ENCODE results near the gene GNAI1. TPM values are rescaled to one million over a fixed set of nuclear protein-coding genes. Genes with fewer than 3 reads are reported as not detected.

Gene GNAI1
- total and polyA plus RNA-seq, 10 of the 15 experiments (the other 5 are each of a cell fraction or from before 2014, with no cell fraction given) = not detected

DNA sequence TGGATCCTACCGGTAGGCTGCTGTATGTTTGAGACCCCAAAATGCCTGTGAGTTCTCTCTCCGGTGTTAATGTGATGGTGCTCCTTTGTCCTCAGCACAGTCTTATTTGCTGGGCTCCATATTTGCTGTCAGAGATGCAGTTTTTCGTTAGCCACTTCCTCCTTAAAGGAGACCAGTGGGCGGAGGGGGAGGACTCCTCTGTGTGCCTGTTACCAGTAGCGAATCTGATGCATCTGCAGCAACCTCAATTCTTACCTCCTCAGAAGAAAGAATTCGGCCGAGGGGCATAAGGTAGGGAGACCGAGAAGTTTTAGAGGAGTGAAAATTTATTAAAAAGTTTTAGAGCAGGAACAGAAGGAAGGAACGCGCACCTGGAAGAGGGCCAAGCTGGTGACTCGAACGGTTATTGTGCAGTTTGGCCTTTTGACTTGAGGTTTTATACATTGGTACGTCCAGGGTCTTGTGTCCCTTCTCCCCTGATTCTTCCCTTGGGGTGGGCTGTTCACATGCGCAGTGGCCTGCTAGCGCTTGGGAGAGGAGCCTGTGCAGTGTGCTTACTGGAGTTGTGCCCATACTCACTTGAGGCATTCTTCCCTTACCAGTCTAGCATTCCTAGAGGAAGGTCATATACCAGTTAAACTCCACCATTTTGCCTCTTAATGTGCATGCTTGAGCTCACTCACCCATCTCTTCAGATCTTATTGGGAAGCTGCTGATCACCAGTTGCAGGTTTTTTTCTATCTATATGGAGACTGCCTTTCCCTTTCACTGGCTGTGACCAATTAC lies 49.5 kb downstream of the GNAI1 start:
- no TSS peak for BruUV-seq (replicated peaks)
- ChIA-PET SMC1A (ENCODE audit: uncharacterized antibody, unreplicated experiment) (no interaction called here), POLR2A (no interaction called here), CTCF (no interaction called here), RAD21 (ENCODE audit: unreplicated experiment) (no interaction called here)
- H3K4me2 ChIP-seq (ENCODE audit: control insufficient read depth, insufficient read depth) = no peak overlapping the region
- WGBS (ENCODE audit: insufficient coverage, insufficient replicate concordance, low lambda C conversion rate, missing lambda C conversion rate) = 52% methylated on average over 15 of the region's 15 CpGs
- H2AFZ ChIP-seq (ENCODE audit: control insufficient read depth, low read depth, low read length) = no peak overlapping the region
- no peak for ATAC-seq
- no peak overlapping the region for H3K4me3 ChIP-seq
- H3K79me2 ChIP-seq (ENCODE audit: control insufficient read depth, insufficient read depth, low read length) = no peaks in the 10 kb centered on the region
- H4K20me1 ChIP-seq (ENCODE audit: control insufficient read depth, insufficient read depth) = no peaks in the 10 kb centered on the region
- no peak overlapping the region for H3K9ac ChIP-seq (ENCODE audit: control insufficient read depth, insufficient read depth, low read length)
- no peaks in the 10 kb centered on the region for H3K4me1 ChIP-seq (ENCODE audit: control insufficient read depth, insufficient read depth, low read length)
- DNase-seq (ENCODE audit: low read depth, low spot score) = no peak
- H3K27me3 ChIP-seq (replicated peaks in 1 of 2; ENCODE audit: control insufficient read depth in 2 of 2, insufficient read depth in 2 of 2, low read length in 1 of 2) = no peaks in the 10 kb centered on the region
- FAIRE-seq = no peak
- intact Hi-C loops (cut with micrococcal nuclease; ENCODE audit: unreplicated experiment) (no loop called here), in situ Hi-C loops (cut with MboI) (no loop called here)
- H3K9me3 ChIP-seq (replicated peaks; ENCODE audit: control insufficient read depth, insufficient read depth, low read length) = no peaks in the 10 kb centered on the region
- no peak overlapping the region for H3K27ac ChIP-seq (ENCODE audit: control insufficient read depth, insufficient read depth)
- no peaks in the 10 kb centered on the region for H3K36me3 ChIP-seq (ENCODE audit: control insufficient read depth in 2 of 2, insufficient read depth in 2 of 2, low read length in 1 of 2)
- TF ChIP-seq, protein P1, sequence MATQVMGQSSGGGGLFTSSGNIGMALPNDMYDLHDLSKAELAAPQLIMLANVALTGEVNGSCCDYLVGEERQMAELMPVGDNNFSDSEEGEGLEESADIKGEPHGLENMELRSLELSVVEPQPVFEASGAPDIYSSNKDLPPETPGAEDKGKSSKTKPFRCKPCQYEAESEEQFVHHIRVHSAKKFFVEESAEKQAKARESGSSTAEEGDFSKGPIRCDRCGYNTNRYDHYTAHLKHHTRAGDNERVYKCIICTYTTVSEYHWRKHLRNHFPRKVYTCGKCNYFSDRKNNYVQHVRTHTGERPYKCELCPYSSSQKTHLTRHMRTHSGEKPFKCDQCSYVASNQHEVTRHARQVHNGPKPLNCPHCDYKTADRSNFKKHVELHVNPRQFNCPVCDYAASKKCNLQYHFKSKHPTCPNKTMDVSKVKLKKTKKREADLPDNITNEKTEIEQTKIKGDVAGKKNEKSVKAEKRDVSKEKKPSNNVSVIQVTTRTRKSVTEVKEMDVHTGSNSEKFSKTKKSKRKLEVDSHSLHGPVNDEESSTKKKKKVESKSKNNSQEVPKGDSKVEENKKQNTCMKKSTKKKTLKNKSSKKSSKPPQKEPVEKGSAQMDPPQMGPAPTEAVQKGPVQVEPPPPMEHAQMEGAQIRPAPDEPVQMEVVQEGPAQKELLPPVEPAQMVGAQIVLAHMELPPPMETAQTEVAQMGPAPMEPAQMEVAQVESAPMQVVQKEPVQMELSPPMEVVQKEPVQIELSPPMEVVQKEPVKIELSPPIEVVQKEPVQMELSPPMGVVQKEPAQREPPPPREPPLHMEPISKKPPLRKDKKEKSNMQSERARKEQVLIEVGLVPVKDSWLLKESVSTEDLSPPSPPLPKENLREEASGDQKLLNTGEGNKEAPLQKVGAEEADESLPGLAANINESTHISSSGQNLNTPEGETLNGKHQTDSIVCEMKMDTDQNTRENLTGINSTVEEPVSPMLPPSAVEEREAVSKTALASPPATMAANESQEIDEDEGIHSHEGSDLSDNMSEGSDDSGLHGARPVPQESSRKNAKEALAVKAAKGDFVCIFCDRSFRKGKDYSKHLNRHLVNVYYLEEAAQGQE (IDR thresholded peaks at IDR 0.05; ENCODE audit: low read depth, low read length) = no peak
- TF ChIP-seq KAT2A (conservative IDR thresholded peaks at IDR 0.05; ENCODE audit: control insufficient read depth, low read depth, low read length) (no peak), ETV6 (conservative IDR thresholded peaks at IDR 0.05 in 1 of 2, IDR thresholded peaks at IDR 0.05 in 1 of 2; ENCODE audit: borderline replicate concordance in 1 of 2, low read depth in 1 of 2) (no peak), BHLHE40 (IDR thresholded peaks at IDR 0.05; ENCODE audit: borderline replicate concordance in 1 of 2, low read depth in 2 of 2, low read length in 1 of 2) (no peak), NFIC (IDR thresholded peaks at IDR 0.05; ENCODE audit: low read depth, low read length) (no peak), TCF3 (IDR thresholded peaks at IDR 0.05; ENCODE audit: borderline replicate concordance, insufficient read depth, low read depth, low read length) (no peak), SP1 (IDR thresholded peaks at IDR 0.05; ENCODE audit: low read depth, low read length) (no peak), RFX5 (IDR thresholded peaks at IDR 0.05; ENCODE audit: low read depth, low read length) (no peak), KDM1A (IDR thresholded peaks at IDR 0.05; ENCODE audit: borderline replicate concordance) (no peak), PAX8 (IDR thresholded peaks at IDR 0.05) (no peak), TAF1 (IDR thresholded peaks at IDR 0.05; ENCODE audit: borderline replicate concordance, low read depth, low read length) (no peak), CBFB (IDR thresholded peaks at IDR 0.05; ENCODE audit: low read depth) (no peak)
- TF ChIP-seq, protein P2, sequence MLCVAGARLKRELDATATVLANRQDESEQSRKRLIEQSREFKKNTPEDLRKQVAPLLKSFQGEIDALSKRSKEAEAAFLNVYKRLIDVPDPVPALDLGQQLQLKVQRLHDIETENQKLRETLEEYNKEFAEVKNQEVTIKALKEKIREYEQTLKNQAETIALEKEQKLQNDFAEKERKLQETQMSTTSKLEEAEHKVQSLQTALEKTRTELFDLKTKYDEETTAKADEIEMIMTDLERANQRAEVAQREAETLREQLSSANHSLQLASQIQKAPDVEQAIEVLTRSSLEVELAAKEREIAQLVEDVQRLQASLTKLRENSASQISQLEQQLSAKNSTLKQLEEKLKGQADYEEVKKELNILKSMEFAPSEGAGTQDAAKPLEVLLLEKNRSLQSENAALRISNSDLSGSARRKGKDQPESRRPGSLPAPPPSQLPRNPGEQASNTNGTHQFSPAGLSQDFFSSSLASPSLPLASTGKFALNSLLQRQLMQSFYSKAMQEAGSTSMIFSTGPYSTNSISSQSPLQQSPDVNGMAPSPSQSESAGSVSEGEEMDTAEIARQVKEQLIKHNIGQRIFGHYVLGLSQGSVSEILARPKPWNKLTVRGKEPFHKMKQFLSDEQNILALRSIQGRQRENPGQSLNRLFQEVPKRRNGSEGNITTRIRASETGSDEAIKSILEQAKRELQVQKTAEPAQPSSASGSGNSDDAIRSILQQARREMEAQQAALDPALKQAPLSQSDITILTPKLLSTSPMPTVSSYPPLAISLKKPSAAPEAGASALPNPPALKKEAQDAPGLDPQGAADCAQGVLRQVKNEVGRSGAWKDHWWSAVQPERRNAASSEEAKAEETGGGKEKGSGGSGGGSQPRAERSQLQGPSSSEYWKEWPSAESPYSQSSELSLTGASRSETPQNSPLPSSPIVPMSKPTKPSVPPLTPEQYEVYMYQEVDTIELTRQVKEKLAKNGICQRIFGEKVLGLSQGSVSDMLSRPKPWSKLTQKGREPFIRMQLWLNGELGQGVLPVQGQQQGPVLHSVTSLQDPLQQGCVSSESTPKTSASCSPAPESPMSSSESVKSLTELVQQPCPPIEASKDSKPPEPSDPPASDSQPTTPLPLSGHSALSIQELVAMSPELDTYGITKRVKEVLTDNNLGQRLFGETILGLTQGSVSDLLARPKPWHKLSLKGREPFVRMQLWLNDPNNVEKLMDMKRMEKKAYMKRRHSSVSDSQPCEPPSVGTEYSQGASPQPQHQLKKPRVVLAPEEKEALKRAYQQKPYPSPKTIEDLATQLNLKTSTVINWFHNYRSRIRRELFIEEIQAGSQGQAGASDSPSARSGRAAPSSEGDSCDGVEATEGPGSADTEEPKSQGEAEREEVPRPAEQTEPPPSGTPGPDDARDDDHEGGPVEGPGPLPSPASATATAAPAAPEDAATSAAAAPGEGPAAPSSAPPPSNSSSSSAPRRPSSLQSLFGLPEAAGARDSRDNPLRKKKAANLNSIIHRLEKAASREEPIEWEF (IDR thresholded peaks at IDR 0.05; ENCODE audit: insufficient replicate concordance, low read depth, low read length) = no peak
- TF ChIP-seq, protein P3, sequence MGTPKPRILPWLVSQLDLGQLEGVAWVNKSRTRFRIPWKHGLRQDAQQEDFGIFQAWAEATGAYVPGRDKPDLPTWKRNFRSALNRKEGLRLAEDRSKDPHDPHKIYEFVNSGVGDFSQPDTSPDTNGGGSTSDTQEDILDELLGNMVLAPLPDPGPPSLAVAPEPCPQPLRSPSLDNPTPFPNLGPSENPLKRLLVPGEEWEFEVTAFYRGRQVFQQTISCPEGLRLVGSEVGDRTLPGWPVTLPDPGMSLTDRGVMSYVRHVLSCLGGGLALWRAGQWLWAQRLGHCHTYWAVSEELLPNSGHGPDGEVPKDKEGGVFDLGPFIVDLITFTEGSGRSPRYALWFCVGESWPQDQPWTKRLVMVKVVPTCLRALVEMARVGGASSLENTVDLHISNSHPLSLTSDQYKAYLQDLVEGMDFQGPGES (IDR thresholded peaks at IDR 0.05) = no peak

All from GM12878 (cell line).